22Rv1 (cell line): ENCODE measurements around the gene ADAMTS17.

ENCODE experiments used
- ZFX ChIP-seq: fragments of 450-650 bp; IDR thresholded peaks from 2 replicates; pipeline ENCODE4 v1.6.1; 2017; ENCODE audit warnings: antibody characterized with exemption, borderline replicate concordance
- TF ChIP-seq, protein P1 (sequence below): fragments of 450-650 bp; IDR thresholded peaks from 2 replicates; pipeline ENCODE4 v1.5.1; 2017; ENCODE audit warnings: mild to moderate bottlenecking

DNA sequence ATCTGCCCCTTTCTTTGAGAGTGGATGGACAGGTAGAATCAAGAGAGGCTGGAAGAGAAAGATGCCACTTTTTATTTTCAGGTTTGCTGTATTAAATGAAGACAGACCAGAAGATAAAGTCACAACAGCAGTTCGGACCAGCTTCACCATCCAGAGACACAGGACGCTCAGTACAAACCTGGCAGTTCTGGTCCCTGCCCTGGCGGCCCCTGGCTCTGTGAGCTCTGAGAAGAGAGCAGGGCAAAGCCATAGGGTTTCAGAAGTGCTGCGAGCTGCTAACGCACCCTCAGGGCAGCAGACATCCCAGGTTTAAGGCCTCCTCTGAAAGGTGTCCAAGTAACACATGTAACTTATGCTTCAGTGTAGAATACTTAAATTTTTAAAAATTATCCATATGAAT lies 216.8 kb downstream of the ADAMTS17 start:
- TF ChIP-seq, protein P1, sequence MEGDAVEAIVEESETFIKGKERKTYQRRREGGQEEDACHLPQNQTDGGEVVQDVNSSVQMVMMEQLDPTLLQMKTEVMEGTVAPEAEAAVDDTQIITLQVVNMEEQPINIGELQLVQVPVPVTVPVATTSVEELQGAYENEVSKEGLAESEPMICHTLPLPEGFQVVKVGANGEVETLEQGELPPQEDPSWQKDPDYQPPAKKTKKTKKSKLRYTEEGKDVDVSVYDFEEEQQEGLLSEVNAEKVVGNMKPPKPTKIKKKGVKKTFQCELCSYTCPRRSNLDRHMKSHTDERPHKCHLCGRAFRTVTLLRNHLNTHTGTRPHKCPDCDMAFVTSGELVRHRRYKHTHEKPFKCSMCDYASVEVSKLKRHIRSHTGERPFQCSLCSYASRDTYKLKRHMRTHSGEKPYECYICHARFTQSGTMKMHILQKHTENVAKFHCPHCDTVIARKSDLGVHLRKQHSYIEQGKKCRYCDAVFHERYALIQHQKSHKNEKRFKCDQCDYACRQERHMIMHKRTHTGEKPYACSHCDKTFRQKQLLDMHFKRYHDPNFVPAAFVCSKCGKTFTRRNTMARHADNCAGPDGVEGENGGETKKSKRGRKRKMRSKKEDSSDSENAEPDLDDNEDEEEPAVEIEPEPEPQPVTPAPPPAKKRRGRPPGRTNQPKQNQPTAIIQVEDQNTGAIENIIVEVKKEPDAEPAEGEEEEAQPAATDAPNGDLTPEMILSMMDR: no peak
- no peak for TF ChIP-seq ZFX
